Hindlimb muscle (tissue), 1 donor: ENCODE measurements around the gene LRFN2. TPM values are rescaled to one million over a fixed set of nuclear protein-coding genes. Genes with fewer than 3 reads are reported as not detected.

Experiments
- DNase-seq: peaks from one replicate; pipeline ENCODE4 v3.0.0-alpha.2; 2013
- polyA plus RNA-seq: library from polyadenylated mRNA; unstranded; fragments of 120-200 nt; gene quantifications from one replicate; pipeline ENCODE4 v1.2.1, GENCODE V29; 2013; ENCODE audit not compliant: insufficient read length

Gene LRFN2
- polyA plus RNA-seq, 1 donor: 0.08 TPM

DNA sequence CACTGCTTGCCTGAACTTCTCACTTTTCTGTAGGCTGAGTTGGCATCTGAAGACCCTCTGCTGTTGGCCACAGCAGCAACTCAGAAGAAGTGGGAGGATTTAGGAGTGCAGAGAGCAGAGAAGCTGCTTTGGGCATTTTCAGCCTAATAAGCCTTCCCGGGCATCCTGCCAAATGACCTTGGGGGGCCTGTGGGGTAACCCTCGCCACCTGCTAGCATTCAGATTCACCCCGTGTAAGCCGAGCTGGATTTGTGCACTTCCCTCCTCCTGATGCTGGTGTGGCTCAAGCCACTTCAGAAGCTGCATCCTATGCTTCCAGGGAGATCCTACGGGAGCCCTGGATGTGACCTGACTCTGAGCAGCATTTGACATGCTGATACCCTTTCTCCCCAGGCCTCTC is 114.8 kb downstream of the LRFN2 start:
- no peak for DNase-seq

DNA sequence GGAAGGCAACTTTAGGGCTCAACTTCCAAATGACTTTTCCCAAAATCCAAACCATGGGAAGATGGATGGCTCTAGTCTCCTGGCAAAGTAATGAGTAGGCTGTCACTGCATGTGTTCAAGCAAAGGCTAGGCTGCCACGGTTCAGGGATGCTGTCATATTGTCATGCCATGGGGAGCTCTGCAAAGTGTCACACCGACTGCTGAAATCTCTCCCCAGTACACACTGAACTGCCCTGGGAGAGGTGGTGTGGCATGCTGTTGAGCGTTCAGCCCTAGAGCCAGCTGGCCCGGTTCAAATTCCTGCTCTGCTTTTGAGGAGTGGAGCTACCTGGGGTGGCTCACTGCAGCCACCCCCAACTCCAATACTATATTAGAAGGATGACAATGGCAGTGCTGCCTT is 115.9 kb downstream of the LRFN2 start:
- DNase-seq: no peak

DNA sequence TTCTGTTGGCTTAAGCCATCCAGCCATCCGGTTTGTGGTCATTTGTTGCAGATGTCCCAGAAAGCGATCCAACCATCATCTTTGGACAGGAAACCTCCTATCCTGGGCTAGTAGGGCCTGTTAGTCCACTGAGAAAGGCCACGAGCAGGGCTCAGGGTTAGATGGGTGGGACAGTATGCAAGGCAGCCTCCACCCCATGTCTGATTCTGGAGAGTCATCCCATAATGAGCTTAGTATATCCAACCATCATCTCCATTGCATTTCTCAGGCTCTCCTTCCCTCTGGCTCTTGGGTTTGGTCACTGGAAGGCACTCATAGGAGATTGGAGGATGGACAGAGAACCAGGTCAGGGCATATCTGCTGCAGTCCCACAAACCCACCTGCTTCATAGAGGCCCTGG is 117.8 kb downstream of the LRFN2 start:
- no peak for DNase-seq

DNA sequence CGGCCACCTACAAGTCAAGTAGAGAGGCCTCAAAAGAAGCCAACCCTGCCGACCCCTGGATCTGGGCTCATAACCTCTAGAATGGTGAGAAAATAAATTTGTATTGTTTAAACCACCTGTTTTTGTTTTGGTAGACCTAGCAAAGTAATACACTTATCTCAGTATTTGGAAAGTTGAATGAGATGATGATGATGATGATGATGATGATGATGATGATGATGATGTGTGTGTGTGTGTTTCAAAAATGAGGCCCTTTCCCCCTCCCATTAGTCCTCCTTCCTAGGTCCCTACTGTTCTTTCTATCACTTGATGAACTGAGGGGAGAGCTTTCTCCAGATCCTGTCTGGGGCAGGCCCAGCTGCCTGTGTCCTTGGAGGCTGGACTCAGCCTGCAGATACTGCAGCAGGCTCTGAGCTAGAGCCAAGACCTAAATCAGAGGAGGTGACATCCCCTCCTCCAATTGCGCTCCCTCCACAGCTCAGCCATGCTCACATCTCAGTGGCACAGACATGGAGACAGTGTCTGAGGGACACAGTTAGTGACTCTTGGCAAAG is 120.1 kb downstream of the LRFN2 start:
- no peak for DNase-seq

DNA sequence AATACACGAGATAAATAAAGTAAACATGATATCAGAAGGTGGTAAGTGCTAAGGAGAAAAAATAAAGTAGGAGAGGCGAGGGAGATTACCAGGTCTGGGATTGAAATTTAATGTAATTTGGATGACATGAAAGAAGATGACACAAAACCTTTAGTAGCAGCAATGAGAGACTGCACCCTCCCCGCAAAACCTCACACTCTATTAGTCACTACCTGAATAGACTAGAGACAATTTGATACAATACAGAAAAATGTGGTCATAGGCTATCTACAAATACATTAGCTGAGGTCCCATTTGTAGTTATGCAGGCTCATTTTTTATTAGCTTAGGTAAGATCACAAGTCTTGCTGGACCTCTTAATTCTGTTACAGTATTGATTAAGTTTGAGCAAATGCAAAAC is 125.5 kb downstream of the LRFN2 start:
- DNase-seq: no peak

GRCh38 chr6:40460380-40460779 is 126.8 kb downstream of the LRFN2 start:
- DNase-seq: no peak

GRCh38 chr6:40457261-40457660 is 129.9 kb downstream of the LRFN2 start:
- no peak for DNase-seq

- no peak for DNase-seq
Observed at GRCh38 chr6:40456390-40457013, 130.7 kb downstream of the LRFN2 start.

DNA sequence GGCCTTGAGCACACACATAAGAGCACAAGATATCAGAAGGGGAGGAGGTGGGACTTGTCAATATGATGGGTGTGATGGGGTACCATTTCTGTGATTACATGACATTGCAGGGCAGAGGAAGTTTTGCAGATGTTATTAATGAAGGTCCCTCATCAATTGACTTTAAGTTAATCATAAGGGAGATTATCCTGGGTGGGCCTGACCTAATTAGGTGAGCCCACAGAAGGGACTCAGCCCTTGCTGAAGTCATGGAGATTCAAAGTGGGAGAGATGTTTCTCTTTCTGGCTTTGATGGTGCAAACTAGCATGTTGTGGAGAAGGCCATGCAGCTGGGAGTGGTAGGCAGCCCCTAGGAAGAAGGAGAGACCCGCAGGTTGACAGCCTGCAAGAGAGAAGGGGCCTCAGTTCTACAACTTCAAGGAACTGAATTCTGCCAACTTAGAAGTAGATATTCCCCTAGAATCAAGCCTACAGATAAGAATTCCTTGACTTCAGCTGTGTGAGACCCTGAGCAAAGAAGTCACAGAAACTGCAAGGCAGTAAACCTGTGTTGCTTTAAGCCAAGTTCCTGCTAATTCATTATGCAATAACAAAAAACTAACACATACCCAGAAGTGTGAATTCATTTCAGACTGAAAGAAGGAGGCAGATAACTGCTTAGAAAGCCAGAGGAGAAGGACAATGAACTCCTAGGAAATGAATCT is 131.3 kb downstream of the LRFN2 start:
- no peak for DNase-seq

DNA sequence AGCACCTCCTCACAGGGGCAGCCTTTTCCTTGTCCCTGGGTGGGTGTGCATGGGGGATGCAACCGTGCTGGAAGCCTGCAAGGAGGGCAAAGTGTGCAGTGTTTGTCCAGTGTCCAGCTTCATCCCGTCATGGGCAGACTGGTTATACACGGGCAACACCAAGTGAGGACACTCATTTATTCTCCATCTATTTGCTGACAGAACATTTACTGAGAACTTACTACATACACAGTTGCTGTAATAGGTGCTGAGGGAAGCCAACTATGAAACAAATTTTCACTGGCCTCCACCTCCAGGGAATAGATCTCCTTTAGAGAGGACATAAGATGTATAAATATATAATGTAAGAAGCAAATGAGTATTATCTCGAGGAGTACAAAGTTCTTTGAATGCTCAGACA is 136.7 kb downstream of the LRFN2 start:
- no peak for DNase-seq

DNA sequence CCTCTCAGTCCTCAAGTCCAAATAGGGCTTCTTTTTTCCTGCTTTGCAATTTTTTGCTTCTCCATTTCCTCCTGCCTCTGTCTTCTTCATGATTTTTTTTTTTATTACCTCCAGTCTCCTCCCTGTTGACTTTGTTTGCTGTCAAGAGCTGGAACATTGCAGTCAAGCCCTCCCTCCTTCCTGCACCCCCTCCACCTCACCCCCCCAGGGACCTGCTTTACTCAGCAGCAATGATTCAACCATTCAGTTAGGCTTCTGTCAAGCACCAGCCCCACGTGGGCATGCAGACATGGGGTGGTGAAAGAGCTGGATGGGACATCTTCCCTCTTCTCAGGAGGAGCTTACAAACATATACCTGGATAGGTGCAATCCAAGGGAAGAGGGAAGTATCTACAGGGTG is 142.4 kb downstream of the LRFN2 start:
- DNase-seq: no peak

DNA sequence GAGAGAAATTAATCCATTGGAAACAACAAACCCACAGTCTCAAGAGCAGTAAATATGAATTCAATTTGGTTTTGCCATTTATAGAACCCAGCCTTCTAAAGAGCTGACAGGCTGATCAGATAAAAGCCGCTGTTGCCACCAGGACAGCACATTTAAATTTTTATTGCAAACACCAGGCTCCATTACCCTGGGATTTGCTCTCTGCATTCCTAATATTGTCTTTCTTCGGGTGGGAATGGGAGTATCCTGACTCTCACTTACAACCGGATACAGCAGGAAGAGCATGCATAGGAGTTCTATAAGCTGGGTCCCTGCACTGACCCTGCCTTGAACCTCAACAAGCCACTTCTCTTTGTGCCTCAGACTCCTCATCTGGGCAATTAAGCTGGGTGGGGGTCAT is 142.9 kb downstream of the LRFN2 start:
- DNase-seq: no peak

DNA sequence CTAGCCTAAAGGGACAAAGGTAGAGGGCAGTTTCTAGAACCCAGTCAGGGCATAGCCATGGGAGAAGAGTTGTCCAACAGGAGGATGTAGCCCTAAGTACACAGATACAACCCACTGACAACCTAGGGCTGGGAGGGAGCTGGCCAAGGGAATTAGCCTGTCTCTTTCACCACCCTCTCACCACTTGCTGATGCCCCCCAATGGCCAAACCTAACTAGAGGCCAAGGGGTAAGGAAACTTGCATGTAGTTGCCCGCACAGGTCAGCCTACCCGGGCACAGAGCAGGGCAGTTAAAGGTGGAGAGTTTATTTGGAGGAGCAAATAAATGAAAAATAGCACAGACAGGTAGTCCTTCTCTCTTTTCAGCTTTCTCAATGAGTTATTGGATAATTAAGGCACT is 143.3 kb downstream of the LRFN2 start:
- DNase-seq: no peak

GRCh38 chr6:40442591-40442990 is 144.6 kb downstream of the LRFN2 start:
- DNase-seq: no peak

- DNase-seq: no peak
Observed at GRCh38 chr6:40441150-40441549, 146.0 kb downstream of the LRFN2 start.

GRCh38 chr6:40440053-40440452 is 147.1 kb downstream of the LRFN2 start:
- DNase-seq: no peak

DNA sequence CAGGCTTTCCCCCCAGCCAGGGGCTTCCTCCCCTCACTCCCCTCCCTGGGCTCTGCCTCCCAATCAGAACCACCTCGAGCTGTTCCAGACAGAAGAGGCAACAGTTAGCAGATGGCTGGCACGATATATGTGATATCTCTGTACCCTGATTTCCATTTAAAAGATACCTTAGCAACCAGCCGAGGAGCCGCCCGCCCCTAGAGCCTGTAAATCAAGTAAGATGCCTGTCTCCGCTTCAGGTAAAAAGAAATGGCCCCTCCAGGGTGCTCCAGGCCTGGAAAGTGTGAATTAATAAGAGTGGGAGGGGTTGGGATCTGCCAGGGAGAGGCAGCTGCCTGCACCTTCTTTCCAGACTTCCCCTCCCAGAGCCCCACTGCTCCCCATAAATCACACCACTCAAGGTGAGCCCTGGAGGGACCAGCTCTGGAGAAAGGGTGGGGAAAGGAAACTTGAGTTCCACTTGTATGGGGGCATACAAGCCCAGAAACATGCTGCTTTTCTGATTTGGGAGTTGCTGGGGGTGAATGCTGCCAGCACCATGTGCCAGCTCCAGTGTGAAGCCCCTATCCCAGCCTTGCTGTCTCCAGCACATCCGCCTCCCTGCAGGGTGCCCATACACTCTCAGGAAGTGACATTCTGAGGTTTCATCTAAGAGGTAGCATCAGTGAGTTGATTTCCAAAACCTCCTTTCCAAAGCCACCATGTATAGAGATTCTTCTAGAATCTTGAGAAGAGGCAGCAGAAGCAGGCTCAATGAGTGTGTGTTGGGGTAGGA is 148.0 kb downstream of the LRFN2 start:
- DNase-seq: no peak

DNA sequence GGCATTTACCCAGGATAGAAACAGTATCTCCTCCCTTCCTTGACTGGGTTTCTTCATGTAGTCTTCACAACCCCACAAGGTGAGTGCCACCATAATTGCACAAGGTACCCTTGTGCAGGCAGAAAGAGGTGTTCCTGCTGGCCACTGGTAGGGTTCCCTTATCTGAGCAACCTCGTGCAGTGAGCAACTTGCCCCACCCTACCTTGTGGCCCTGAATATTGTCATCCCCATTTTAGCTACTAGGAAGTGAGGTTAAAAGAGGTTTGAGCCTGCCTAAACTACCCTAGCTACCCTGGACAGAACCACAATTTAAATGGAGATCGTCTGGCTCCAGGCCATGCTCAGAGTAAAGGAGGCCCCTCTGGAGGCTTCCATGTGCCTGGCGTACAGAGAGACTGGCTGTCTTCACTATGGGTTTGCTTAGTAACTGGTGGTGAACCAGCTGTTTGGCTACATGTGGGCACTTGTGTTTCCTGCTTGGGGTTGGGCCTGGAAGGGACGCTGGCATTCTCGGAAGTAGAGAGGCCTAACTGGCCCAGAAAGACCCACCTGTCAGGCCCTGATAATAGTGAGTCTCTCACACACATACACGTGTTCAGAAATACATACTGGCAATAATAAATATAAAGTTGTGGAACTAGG is 148.8 kb downstream of the LRFN2 start:
- no peak for DNase-seq

GRCh38 chr6:40437631-40438030 is 149.5 kb downstream of the LRFN2 start:
- DNase-seq: no peak

- DNase-seq: no peak
Observed at GRCh38 chr6:40436685-40437604, 150.2 kb downstream of the LRFN2 start.

- DNase-seq: no peak
Observed at GRCh38 chr6:40432982-40433381, 154.2 kb downstream of the LRFN2 start.

- DNase-seq: no peak
Observed at GRCh38 chr6:40431706-40432105, 155.5 kb downstream of the LRFN2 start.
